Uterus (tissue), 2 donors: ENCODE results near the gene SLC5A4.

Experiments
- CTCF ChIP-seq, 4 experiments: fragments of 200-600 bp in 2 of 4; fragments of 450-650 bp in 2 of 4; sonication (generic) in 2 of 4; IDR thresholded peaks; one replicate each; pipeline ENCODE4 v1.5.1; 2016 to 2019; ENCODE audit warnings: antibody characterized with exemption in 4 of 4, mild to moderate bottlenecking in 2 of 4, moderate library complexity in 1 of 4
- POLR2A ChIP-seq, 2 donors: fragments of 450-650 bp; IDR thresholded peaks; one replicate each; pipeline ENCODE4 v1.6.1; 2016; ENCODE audit warnings: antibody characterized with exemption in 2 of 2, mild to moderate bottlenecking in 1 of 2, moderate library complexity in 1 of 2

GRCh38 chr22:32202539-32203180 lies 52.5 kb downstream of the SLC5A4 start:
- TF ChIP-seq CTCF (IDR thresholded peaks at IDR 0.05) (peak in 1 of 4 experiments; percentile 18), POLR2A (IDR thresholded peaks at IDR 0.05) (no peak)
